Keratinocyte (primary cell): ENCODE measurements around the gene AAGAB. TPM values are rescaled to one million over a fixed set of nuclear protein-coding genes. Genes with fewer than 3 reads are reported as not detected.

Source experiments
- DNase-seq: peaks from one replicate; pipeline ENCODE4 v3.0.0-alpha.2; 2011; ENCODE audit warnings: low read depth, missing footprints, low spot score
- FAIRE-seq: peaks from 2 replicates; lab custom pipeline; 2011; peaks lifted over from hg19 to GRCh38; lab: Jason Lieb, UNC
- H2AFZ ChIP-seq: 2 replicates; pipeline ENCODE4 v1.6.0; 2012; ENCODE audit warnings: low read length, control low read depth, inconsistent platforms; ENCODE audit not compliant: control insufficient read depth
- H3K27ac ChIP-seq: 2 replicates; pipeline ENCODE4 v1.5.1; 2011; ENCODE audit warnings: low read length; ENCODE audit not compliant: control insufficient read depth, insufficient read depth
- H3K27me3 ChIP-seq: 3 replicates; pipeline ENCODE4 v1.6.0; 2011; ENCODE audit warnings: low read length; ENCODE audit not compliant: control insufficient read depth, insufficient read depth; ENCODE audit errors: extremely low read depth
- H3K36me3 ChIP-seq, 2 experiments: 2 replicates in 1 of 2; 3 replicates in 1 of 2; pipeline ENCODE4 v1.5.1; 2011; ENCODE audit warnings: low read length in 2 of 2, mild to moderate bottlenecking in 1 of 2; ENCODE audit not compliant: control insufficient read depth in 2 of 2, insufficient read depth in 2 of 2; ENCODE audit errors: extremely low read depth in 1 of 2
- H3K4me1 ChIP-seq: 3 replicates; pipeline ENCODE4 v1.5.1; 2011; ENCODE audit warnings: low read length; ENCODE audit not compliant: control insufficient read depth, insufficient read depth; ENCODE audit errors: extremely low read depth
- H3K4me2 ChIP-seq: 3 replicates; pipeline ENCODE4 v1.6.0; 2011; ENCODE audit warnings: low read depth, low read length; ENCODE audit not compliant: control insufficient read depth, insufficient read depth; ENCODE audit errors: extremely low read depth
- H3K4me3 ChIP-seq, 3 experiments: fragments of 200-600 bp in 1 of 3; sonication (generic) in 1 of 3; 2 replicates in 2 of 3; 3 replicates in 1 of 3; pipeline ENCODE4 v1.5.1; 2011 to 2016; ENCODE audit warnings: low read length in 3 of 3, mild to moderate bottlenecking in 3 of 3, control low read depth in 2 of 3, inconsistent platforms in 1 of 3, low read depth in 1 of 3, mixed read lengths in 1 of 3, mixed run types in 1 of 3, moderate library complexity in 1 of 3; ENCODE audit not compliant: control insufficient read depth in 2 of 3, insufficient read depth in 2 of 3; ENCODE audit errors: extremely low read depth in 1 of 3
- H3K79me2 ChIP-seq: 2 replicates; pipeline ENCODE4 v1.6.0; 2012; ENCODE audit warnings: low read length; ENCODE audit not compliant: control insufficient read depth, insufficient read depth
- H3K9ac ChIP-seq: 3 replicates; pipeline ENCODE4 v1.6.0; 2011; ENCODE audit warnings: low read length; ENCODE audit not compliant: control insufficient read depth, insufficient read depth; ENCODE audit errors: extremely low read depth
- H3K9me1 ChIP-seq: 3 replicates; pipeline ENCODE4 v1.6.0; 2011; ENCODE audit warnings: low read length; ENCODE audit not compliant: control insufficient read depth, insufficient read depth; ENCODE audit errors: extremely low read depth
- H3K9me3 ChIP-seq: 2 replicates; pipeline ENCODE4 v1.5.1; 2012; ENCODE audit warnings: low read depth, low read length; ENCODE audit not compliant: control insufficient read depth
- H4K20me1 ChIP-seq: 3 replicates; pipeline ENCODE4 v1.6.0; 2011; ENCODE audit warnings: low read length; ENCODE audit not compliant: control insufficient read depth, insufficient read depth; ENCODE audit errors: extremely low read depth
- CTCF ChIP-seq, 3 experiments: IDR thresholded peaks in 1 of 3; conservative IDR thresholded peaks in 1 of 3; optimal IDR thresholded peaks in 1 of 3; 2 replicates in 2 of 3; 3 replicates in 1 of 3; pipeline versions ENCODE3 to v1.5.1; 2011; ENCODE audit warnings: low read length in 3 of 3, mild to moderate bottlenecking in 3 of 3, moderate library complexity in 2 of 3, control low read depth in 1 of 3, inconsistent platforms in 1 of 3; ENCODE audit not compliant: insufficient read depth in 2 of 3; ENCODE audit errors: extremely low read depth in 1 of 3
- EZH2 ChIP-seq: IDR thresholded peaks from one replicate; pipeline ENCODE4 v1.6.1; 2012; ENCODE audit warnings: inconsistent platforms, mild to moderate bottlenecking, low read length, moderate library complexity
- dilution Hi-C: fragments of 300-500 bp; cut with MboI; formaldehyde crosslinking; loops from one replicate; pipeline ENCODE4 v1.7.0; 2020; ENCODE audit warnings: low sequenced_read_pairs; ENCODE audit not compliant: extremely low pct_ligation_motif_present
- polyA plus RNA-seq, 5 experiments: library from polyadenylated mRNA; depleted of rRNA in 3 of 5; stranded (reverse) in 3 of 5; stranded (forward) in 1 of 5; unstranded in 1 of 5; fragments of >200 nt; gene quantifications; 1 replicate in 1 of 5; 2 replicates in 3 of 5; 3 replicates in 1 of 5; pipeline versions ENCODE4 v1.2.1 to v1.2.3, GENCODE V29; 2011 to 2012; ENCODE audit warnings: missing spikeins in 2 of 5, low read depth in 1 of 5, low replicate concordance in 1 of 5

The AAGAB gene
- polyA plus RNA-seq, 1 donor (not counting 4 experiments of a cell fraction or from before 2014, with no cell fraction given): 82.7 TPM

GRCh38 chr15:67212684-67213367 is 41.6 kb downstream of the AAGAB start:
- Histone ChIP-seq H3K4me2 (no peak overlapping the region), H3K4me1 (no peaks in the 10 kb centered on the region), H3K79me2 (no peaks in the 10 kb centered on the region), H2AFZ (no peak overlapping the region), H3K9ac (no peak overlapping the region), H4K20me1 (no peaks in the 10 kb centered on the region), H3K27ac (no peak overlapping the region), H3K9me1 (no peaks in the 10 kb centered on the region), H3K36me3 (peaks cover 0 to 3% of the 10 kb centered on the region in 2 experiments), H3K27me3 (no peaks in the 10 kb centered on the region), H3K4me3 (no peak overlapping the region), H3K9me3 (no peaks in the 10 kb centered on the region)
- TF ChIP-seq EZH2: no peak
- no peak for TF ChIP-seq CTCF (optimal IDR thresholded peaks at IDR 0.05 in 1 of 3, IDR thresholded peaks at IDR 0.05 in 1 of 3, conservative IDR thresholded peaks at IDR 0.05 in 1 of 3; ENCODE audit: extremely low read depth in 1 of 3, insufficient read depth in 2 of 3, low read length in 3 of 3)
- no peak for FAIRE-seq
- dilution Hi-C loops: no loop called here
- DNase-seq: no peak

- H3K9ac ChIP-seq: no peak overlapping the region
- H3K4me3 ChIP-seq: no peak overlapping the region
- DNase-seq (no peak), FAIRE-seq (no peak)
- H3K9me3 ChIP-seq: no peaks in the 10 kb centered on the region
- H2AFZ ChIP-seq: no peak overlapping the region
- dilution Hi-C loops: no loop called here
- H3K27me3 ChIP-seq: no peaks in the 10 kb centered on the region
- no peak overlapping the region for H3K4me2 ChIP-seq
- no peaks in the 10 kb centered on the region for H3K79me2 ChIP-seq
- no peaks in the 10 kb centered on the region for H3K9me1 ChIP-seq
- no peak for TF ChIP-seq EZH2
- TF ChIP-seq CTCF (optimal IDR thresholded peaks at IDR 0.05 in 1 of 3, IDR thresholded peaks at IDR 0.05 in 1 of 3, conservative IDR thresholded peaks at IDR 0.05 in 1 of 3; ENCODE audit: extremely low read depth in 1 of 3, insufficient read depth in 2 of 3, low read length in 3 of 3): no peak
- H4K20me1 ChIP-seq: no peaks in the 10 kb centered on the region
- H3K4me1 ChIP-seq: no peaks in the 10 kb centered on the region
- H3K27ac ChIP-seq: no peak overlapping the region
- H3K36me3 ChIP-seq: peaks cover under 1 to 3% of the 10 kb centered on the region in 2 experiments
Measured at GRCh38 chr15:67210555-67211168, 43.8 kb downstream of the AAGAB start.
